HEK293 (cell line): Measurements from ENCODE around the gene F11.

Source experiments
- CTCF ChIA-PET: fragments of 350-600 bp; formaldehyde crosslinking; extraction: SDS; loops from one replicate; lab custom pipeline; 2021; ENCODE audit warnings: antibody characterized with exemption; lab: Yijun Ruan, JAX
- POLR2A ChIA-PET: fragments of 300-600 bp; formaldehyde crosslinking; extraction: SDS; loops from one replicate; lab custom pipeline; 2020; ENCODE audit warnings: antibody characterized with exemption, inconsistent platforms; lab: Yijun Ruan, JAX
- H3K27ac ChIP-seq: fragments of 200-500 bp; sonication (Bioruptor generic); 2 replicates; pipeline ENCODE4 v1.5.1; 2014; ENCODE audit warnings: low read depth, low read length, control low read depth, inconsistent platforms; ENCODE audit errors: extremely low read depth
- H3K36me3 ChIP-seq, 2 experiments: fragments of 200-500 bp in 1 of 2; sonication (Bioruptor generic) in 1 of 2; 1 replicate in 1 of 2; 2 replicates in 1 of 2; pipeline ENCODE4 v1.5.1; 2014 to 2017; ENCODE audit warnings: inconsistent platforms in 2 of 2, low read length in 2 of 2; ENCODE audit not compliant: control insufficient read depth in 2 of 2, insufficient read depth in 1 of 2
- H3K4me1 ChIP-seq: fragments of 200-500 bp; sonication (Bioruptor generic); 2 replicates; pipeline ENCODE4 v1.5.1; 2014; ENCODE audit warnings: mild to moderate bottlenecking, low read length, inconsistent platforms; ENCODE audit not compliant: control insufficient read depth, insufficient read depth
- H3K4me3 ChIP-seq: 2 replicates; pipeline ENCODE4 v1.5.1; 2011; ENCODE audit warnings: low read depth, mild to moderate bottlenecking, control low read depth, low read length, moderate library complexity
- H3K9me3 ChIP-seq: fragments of 200-500 bp; sonication (Bioruptor generic); 2 replicates; pipeline ENCODE4 v1.5.1; 2014; ENCODE audit warnings: low read depth, low read length, inconsistent platforms; ENCODE audit not compliant: control insufficient read depth, insufficient read depth
- ATF2 ChIP-seq: fragments of 450-650 bp; formaldehyde crosslinking; IDR thresholded peaks from 2 replicates; pipeline ENCODE4 v1.5.1; 2016; ENCODE audit warnings: missing biosample characterization, missing genetic modification characterization, low read depth
- HOXC10 ChIP-seq: sonication (generic); formaldehyde crosslinking; IDR thresholded peaks from 2 replicates; pipeline ENCODE4 v1.8.1; 2023; ENCODE audit warnings: mild to moderate bottlenecking, missing genetic modification reagents
- IKZF3 ChIP-seq: fragments of 450-650 bp; IDR thresholded peaks from 2 replicates; pipeline ENCODE4 v1.5.0; 2018; ENCODE audit warnings: missing biosample characterization, mild to moderate bottlenecking, missing genetic modification characterization, moderate library complexity
- KLF16 ChIP-seq: fragments of 450-650 bp; formaldehyde crosslinking; IDR thresholded peaks from 2 replicates; pipeline ENCODE4 v1.5.1; 2017; ENCODE audit warnings: missing biosample characterization, missing genetic modification characterization
- MEIS1 ChIP-seq: sonication (generic); formaldehyde crosslinking; IDR thresholded peaks from 2 replicates; pipeline ENCODE4 v1.8.1; 2022; ENCODE audit warnings: missing genetic modification reagents, mild to moderate bottlenecking, borderline replicate concordance
- SALL2 ChIP-seq: fragments of 450-650 bp; formaldehyde crosslinking; IDR thresholded peaks from 2 replicates; pipeline ENCODE4 v1.5.0; 2017; ENCODE audit warnings: missing biosample characterization, mild to moderate bottlenecking, missing genetic modification characterization, borderline replicate concordance
- SP7 ChIP-seq: fragments of 450-650 bp; formaldehyde crosslinking; IDR thresholded peaks from 2 replicates; pipeline ENCODE4 v1.5.1; 2016; ENCODE audit warnings: missing biosample characterization, missing genetic modification characterization
- YY1 ChIP-seq: fragments of 450-650 bp; formaldehyde crosslinking; IDR thresholded peaks from 2 replicates; pipeline ENCODE4 v1.5.1; 2018; ENCODE audit warnings: missing biosample characterization, missing genetic modification characterization
- ZNF169 ChIP-seq: fragments of 450-650 bp; formaldehyde crosslinking; IDR thresholded peaks from 2 replicates; pipeline ENCODE4 v1.5.1; 2016; ENCODE audit warnings: missing biosample characterization, missing genetic modification characterization
- ZNF354C ChIP-seq: fragments of 450-650 bp; formaldehyde crosslinking; IDR thresholded peaks from 2 replicates; pipeline ENCODE4 v1.5.1; 2016; ENCODE audit warnings: missing biosample characterization, missing genetic modification characterization, low read depth, borderline replicate concordance
- ZNF391 ChIP-seq: fragments of 450-650 bp; formaldehyde crosslinking; IDR thresholded peaks from 2 replicates; pipeline ENCODE4 v1.5.1; 2016; ENCODE audit warnings: low read depth, missing biosample characterization, missing genetic modification characterization, borderline replicate concordance
- ZNF394 ChIP-seq: fragments of 450-650 bp; formaldehyde crosslinking; IDR thresholded peaks from 2 replicates; pipeline ENCODE4 v1.5.1; 2016; ENCODE audit warnings: missing biosample characterization, missing genetic modification characterization, mild to moderate bottlenecking, moderate library complexity, borderline replicate concordance
- ZNF549 ChIP-seq: fragments of 450-650 bp; IDR thresholded peaks from 2 replicates; pipeline ENCODE4 v1.5.1; 2018; ENCODE audit warnings: missing biosample characterization, missing genetic modification characterization, mild to moderate bottlenecking, inconsistent platforms, moderate library complexity
- ZNF843 ChIP-seq: fragments of 450-650 bp; formaldehyde crosslinking; IDR thresholded peaks from 2 replicates; pipeline ENCODE4 v1.5.1; 2016; ENCODE audit warnings: missing biosample characterization, missing genetic modification characterization
- ZSCAN18 ChIP-seq: fragments of 450-650 bp; formaldehyde crosslinking; IDR thresholded peaks from 2 replicates; pipeline ENCODE4 v1.5.1; 2016; ENCODE audit warnings: missing biosample characterization, missing genetic modification characterization
- ZSCAN4 ChIP-seq: fragments of 450-650 bp; formaldehyde crosslinking; IDR thresholded peaks from 2 replicates; pipeline ENCODE4 v1.5.1; 2017; ENCODE audit warnings: missing biosample characterization, missing genetic modification characterization
- TF ChIP-seq, protein P1 (sequence below): fragments of 450-650 bp; formaldehyde crosslinking; IDR thresholded peaks from 2 replicates; pipeline ENCODE4 v1.5.1; 2017; ENCODE audit warnings: missing biosample characterization, missing genetic modification characterization
- TF ChIP-seq, protein P2 (sequence below): fragments of 450-650 bp; formaldehyde crosslinking; IDR thresholded peaks from 2 replicates; pipeline ENCODE4 v1.5.1; 2016; ENCODE audit warnings: missing biosample characterization, missing genetic modification characterization
- TF ChIP-seq, protein P3 (sequence below): fragments of 450-650 bp; formaldehyde crosslinking; IDR thresholded peaks from 2 replicates; pipeline ENCODE4 v1.5.1; 2016; ENCODE audit warnings: missing biosample characterization, missing genetic modification characterization

Gene F11

DNA sequence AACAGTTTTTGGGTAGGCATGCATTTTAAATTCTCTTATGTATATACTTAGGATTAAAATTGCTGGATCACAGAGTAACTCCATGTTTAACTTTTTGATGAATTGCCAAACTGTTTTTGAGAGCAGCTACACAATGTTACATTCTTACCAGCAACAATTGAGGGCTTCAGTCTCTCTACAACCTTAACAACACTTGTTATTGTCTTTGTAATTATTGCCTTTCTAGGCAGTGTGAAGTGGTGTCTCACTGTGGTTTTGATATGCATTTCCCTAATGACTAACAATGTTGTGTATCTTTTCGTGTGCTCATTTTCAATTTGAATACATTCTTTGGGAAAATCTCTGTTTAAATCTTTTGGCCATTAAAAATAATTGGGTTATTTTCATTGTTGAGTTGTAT lies 17.3 kb upstream of the F11 start:
- TF ChIP-seq IKZF3 (tag by site-specific recombination) = no peak
- no peak for TF ChIP-seq ZNF354C (tag by site-specific recombination)
- TF ChIP-seq MEIS1 (CRISPR knock-in tag) = no peak
- TF ChIP-seq ZNF549 (tag by site-specific recombination) = no peak
- TF ChIP-seq, protein P1, sequence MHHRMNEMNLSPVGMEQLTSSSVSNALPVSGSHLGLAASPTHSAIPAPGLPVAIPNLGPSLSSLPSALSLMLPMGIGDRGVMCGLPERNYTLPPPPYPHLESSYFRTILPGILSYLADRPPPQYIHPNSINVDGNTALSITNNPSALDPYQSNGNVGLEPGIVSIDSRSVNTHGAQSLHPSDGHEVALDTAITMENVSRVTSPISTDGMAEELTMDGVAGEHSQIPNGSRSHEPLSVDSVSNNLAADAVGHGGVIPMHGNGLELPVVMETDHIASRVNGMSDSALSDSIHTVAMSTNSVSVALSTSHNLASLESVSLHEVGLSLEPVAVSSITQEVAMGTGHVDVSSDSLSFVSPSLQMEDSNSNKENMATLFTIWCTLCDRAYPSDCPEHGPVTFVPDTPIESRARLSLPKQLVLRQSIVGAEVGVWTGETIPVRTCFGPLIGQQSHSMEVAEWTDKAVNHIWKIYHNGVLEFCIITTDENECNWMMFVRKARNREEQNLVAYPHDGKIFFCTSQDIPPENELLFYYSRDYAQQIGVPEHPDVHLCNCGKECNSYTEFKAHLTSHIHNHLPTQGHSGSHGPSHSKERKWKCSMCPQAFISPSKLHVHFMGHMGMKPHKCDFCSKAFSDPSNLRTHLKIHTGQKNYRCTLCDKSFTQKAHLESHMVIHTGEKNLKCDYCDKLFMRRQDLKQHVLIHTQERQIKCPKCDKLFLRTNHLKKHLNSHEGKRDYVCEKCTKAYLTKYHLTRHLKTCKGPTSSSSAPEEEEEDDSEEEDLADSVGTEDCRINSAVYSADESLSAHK (tag by site-specific recombination) = no peak
- TF ChIP-seq, protein P2, sequence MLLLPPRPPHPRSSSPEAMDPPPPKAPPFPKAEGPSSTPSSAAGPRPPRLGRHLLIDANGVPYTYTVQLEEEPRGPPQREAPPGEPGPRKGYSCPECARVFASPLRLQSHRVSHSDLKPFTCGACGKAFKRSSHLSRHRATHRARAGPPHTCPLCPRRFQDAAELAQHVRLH (tag by site-specific recombination) = no peak
- TF ChIP-seq HOXC10 = no peak
- no peak for TF ChIP-seq ZSCAN4 (tag by site-specific recombination)
- no peak for TF ChIP-seq ZNF169 (tag by site-specific recombination)
- TF ChIP-seq, protein P3, sequence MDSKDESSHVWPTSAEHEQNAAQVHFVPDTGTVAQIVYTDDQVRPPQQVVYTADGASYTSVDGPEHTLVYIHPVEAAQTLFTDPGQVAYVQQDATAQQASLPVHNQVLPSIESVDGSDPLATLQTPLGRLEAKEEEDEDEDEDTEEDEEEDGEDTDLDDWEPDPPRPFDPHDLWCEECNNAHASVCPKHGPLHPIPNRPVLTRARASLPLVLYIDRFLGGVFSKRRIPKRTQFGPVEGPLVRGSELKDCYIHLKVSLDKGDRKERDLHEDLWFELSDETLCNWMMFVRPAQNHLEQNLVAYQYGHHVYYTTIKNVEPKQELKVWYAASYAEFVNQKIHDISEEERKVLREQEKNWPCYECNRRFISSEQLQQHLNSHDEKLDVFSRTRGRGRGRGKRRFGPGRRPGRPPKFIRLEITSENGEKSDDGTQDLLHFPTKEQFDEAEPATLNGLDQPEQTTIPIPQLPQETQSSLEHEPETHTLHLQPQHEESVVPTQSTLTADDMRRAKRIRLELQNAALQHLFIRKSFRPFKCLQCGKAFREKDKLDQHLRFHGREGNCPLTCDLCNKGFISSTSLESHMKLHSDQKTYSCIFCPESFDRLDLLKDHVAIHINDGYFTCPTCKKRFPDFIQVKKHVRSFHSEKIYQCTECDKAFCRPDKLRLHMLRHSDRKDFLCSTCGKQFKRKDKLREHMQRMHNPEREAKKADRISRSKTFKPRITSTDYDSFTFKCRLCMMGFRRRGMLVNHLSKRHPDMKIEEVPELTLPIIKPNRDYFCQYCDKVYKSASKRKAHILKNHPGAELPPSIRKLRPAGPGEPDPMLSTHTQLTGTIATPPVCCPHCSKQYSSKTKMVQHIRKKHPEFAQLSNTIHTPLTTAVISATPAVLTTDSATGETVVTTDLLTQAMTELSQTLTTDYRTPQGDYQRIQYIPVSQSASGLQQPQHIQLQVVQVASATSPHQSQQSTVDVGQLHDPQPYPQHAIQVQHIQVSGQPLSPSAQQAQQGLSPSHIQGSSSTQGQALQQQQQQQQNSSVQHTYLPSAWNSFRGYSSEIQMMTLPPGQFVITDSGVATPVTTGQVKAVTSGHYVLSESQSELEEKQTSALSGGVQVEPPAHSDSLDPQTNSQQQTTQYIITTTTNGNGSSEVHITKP (tag by site-specific recombination) = no peak
- TF ChIP-seq ZNF843 (tag by site-specific recombination) = no peak
- TF ChIP-seq YY1 (tag by site-specific recombination) = no peak
- no peak for TF ChIP-seq ZNF391 (tag by site-specific recombination)
- no peak for TF ChIP-seq ZSCAN18
- TF ChIP-seq SP7 (tag by site-specific recombination) = no peak
- no peak for TF ChIP-seq ATF2 (tag by site-specific recombination)
- TF ChIP-seq KLF16 (tag by site-specific recombination) = no peak
- no peak for TF ChIP-seq ZNF394 (tag by site-specific recombination)
- TF ChIP-seq SALL2 (tag by site-specific recombination) = no peak
- Histone ChIP-seq H3K27ac (no peak overlapping the region), H3K9me3 (no peaks in the 10 kb centered on the region), H3K4me1 (no peaks in the 10 kb centered on the region), H3K36me3 (no peaks in the 10 kb centered on the region), H3K4me3 (no peak overlapping the region)
- ChIA-PET POLR2A (no interaction called here), CTCF (no interaction called here)
